Muscle of leg (tissue), 11 donors: ENCODE results near the gene MOB3A. TPM values are rescaled to one million over a fixed set of nuclear protein-coding genes. Genes with fewer than 3 reads are reported as not detected.

Experiments used
- DNase-seq: peaks from one replicate; pipeline ENCODE4 v3.0.0; 2013
- H3K27ac ChIP-seq: one replicate; pipeline ENCODE4 v1.5.1; 2013; ENCODE audit warnings: mild to moderate bottlenecking, low read length, control low read depth
- H3K27me3 ChIP-seq: one replicate; pipeline ENCODE4 v1.6.1; 2013; ENCODE audit warnings: low read length; ENCODE audit not compliant: control insufficient read depth, insufficient read depth
- H3K36me3 ChIP-seq: one replicate; pipeline ENCODE4 v1.6.1; 2013; ENCODE audit warnings: low read length; ENCODE audit not compliant: control insufficient read depth, insufficient read depth
- H3K4me1 ChIP-seq: one replicate; pipeline ENCODE4 v1.6.1; 2013; ENCODE audit warnings: low read length; ENCODE audit not compliant: control insufficient read depth, insufficient read depth
- H3K4me3 ChIP-seq: one replicate; pipeline ENCODE4 v1.5.1; 2013; ENCODE audit warnings: low read length, control low read depth
- H3K9me3 ChIP-seq: replicated peaks from 2 replicates; pipeline ENCODE4 v1.6.1; 2013; ENCODE audit warnings: low read depth, low read length; ENCODE audit not compliant: control insufficient read depth
- WGBS: methylation state at CpG from one replicate; pipeline ENCODE4 v1.1.5; 2013; ENCODE audit warnings: missing lambda C conversion rate; ENCODE audit not compliant: insufficient coverage; 5-methylcytosine and 5-hydroxymethylcytosine counted together
- polyA plus RNA-seq, 8 donors: library from polyadenylated mRNA; unstranded; fragments of 120-200 nt; gene quantifications; one replicate each; pipeline versions ENCODE4 v1.2.1 to v1.2.3, GENCODE V29; 2013; ENCODE audit warnings: inconsistent platforms in 1 of 8, low replicate concordance in 1 of 8; ENCODE audit not compliant: insufficient read length in 8 of 8, insufficient read depth in 1 of 8
- total RNA-seq: library from RNA; stranded (reverse); fragments of 120-200 nt; gene quantifications from one replicate; pipeline ENCODE4 v1.2.4, GENCODE V29; 2013

Gene MOB3A
- total and polyA plus RNA-seq, 9 donors = 7.4 to 22.1 (median 17.2) TPM

- DNase-seq = no peak
- 90% methylated on average over 18 of the region's 24 CpGs for WGBS
- no peak overlapping the region for H3K27ac ChIP-seq
- no peak overlapping the region for H3K4me3 ChIP-seq
- peaks cover 78% of the 10 kb centered on the region for H3K36me3 ChIP-seq
- no peaks in the 10 kb centered on the region for H3K9me3 ChIP-seq
- no peaks in the 10 kb centered on the region for H3K4me1 ChIP-seq
- H3K27me3 ChIP-seq = no peaks in the 10 kb centered on the region
These were observed 30.9 kb upstream of the MOB3A start for GRCh38 chr19:2126879-2127518.

GRCh38 chr19:2123682-2124387, 27.7 kb upstream of the MOB3A start:
- Histone ChIP-seq H3K27ac (no peak overlapping the region), H3K9me3 (no peaks in the 10 kb centered on the region), H3K4me3 (no peak overlapping the region), H3K4me1 (no peaks in the 10 kb centered on the region), H3K27me3 (no peaks in the 10 kb centered on the region), H3K36me3 (peaks cover 78% of the 10 kb centered on the region)
- 75% methylated on average over 25 of the region's 25 CpGs for WGBS
- DNase-seq = no peak

- Histone ChIP-seq H3K4me1 (no peaks in the 10 kb centered on the region), H3K27me3 (no peaks in the 10 kb centered on the region), H3K36me3 (peaks cover 84% of the 10 kb centered on the region), H3K27ac (no peak overlapping the region), H3K9me3 (no peaks in the 10 kb centered on the region), H3K4me3 (no peak overlapping the region)
- no peak for DNase-seq
- 90% methylated on average over 4 of the region's 10 CpGs for WGBS
These were observed 26.9 kb upstream of the MOB3A start for GRCh38 chr19:2122982-2123381.

GRCh38 chr19:2122251-2122650, 26.1 kb upstream of the MOB3A start:
- Histone ChIP-seq H3K27ac (no peak overlapping the region), H3K4me1 (no peaks in the 10 kb centered on the region), H3K4me3 (no peak overlapping the region), H3K27me3 (no peaks in the 10 kb centered on the region), H3K36me3 (peaks cover 86% of the 10 kb centered on the region), H3K9me3 (no peaks in the 10 kb centered on the region)
- no peak for DNase-seq
- WGBS = 91% methylated on average over 9 of the region's 15 CpGs

- Histone ChIP-seq H3K9me3 (no peaks in the 10 kb centered on the region), H3K27ac (no peak overlapping the region), H3K36me3 (peaks cover 86% of the 10 kb centered on the region), H3K4me3 (no peak overlapping the region), H3K27me3 (no peaks in the 10 kb centered on the region), H3K4me1 (no peaks in the 10 kb centered on the region)
- no peak for DNase-seq
- 90% methylated on average over 22 of the region's 27 CpGs for WGBS
These were observed 25.4 kb upstream of the MOB3A start for GRCh38 chr19:2121416-2122051.

- no peak for DNase-seq
- 97% methylated on average over 26 of the region's 26 CpGs for WGBS
These were observed 24.7 kb upstream of the MOB3A start for GRCh38 chr19:2120821-2121220.

GRCh38 chr19:2119921-2120785, 24.0 kb upstream of the MOB3A start:
- no peaks in the 10 kb centered on the region for H3K4me1 ChIP-seq
- no peak overlapping the region for H3K4me3 ChIP-seq
- H3K27me3 ChIP-seq = no peaks in the 10 kb centered on the region
- H3K27ac ChIP-seq = no peak overlapping the region
- peaks cover 93% of the 10 kb centered on the region for H3K36me3 ChIP-seq
- DNase-seq = no peak
- H3K9me3 ChIP-seq = no peaks in the 10 kb centered on the region
- 89% methylated on average over 28 of the region's 31 CpGs for WGBS

More at GRCh38 chr19:2120821-2121220, 24.7 kb upstream of the MOB3A start:
- Histone ChIP-seq H3K9me3 (no peaks in the 10 kb centered on the region), H3K4me1 (no peaks in the 10 kb centered on the region), H3K27me3 (no peaks in the 10 kb centered on the region), H3K27ac (no peak overlapping the region), H3K4me3 (no peak overlapping the region), H3K36me3 (peaks cover 89% of the 10 kb centered on the region)

- Histone ChIP-seq H3K36me3 (peaks cover 94% of the 10 kb centered on the region), H3K27ac (no peak overlapping the region), H3K4me1 (no peaks in the 10 kb centered on the region), H3K4me3 (no peak overlapping the region), H3K27me3 (no peaks in the 10 kb centered on the region), H3K9me3 (no peaks in the 10 kb centered on the region)
- 91% methylated on average over 18 of the region's 18 CpGs for WGBS
- no peak for DNase-seq
These were observed 22.3 kb upstream of the MOB3A start for GRCh38 chr19:2118438-2118837.

GRCh38 chr19:2117215-2117960, 21.3 kb upstream of the MOB3A start:
- 93% methylated on average over 25 of the region's 27 CpGs for WGBS
- Histone ChIP-seq H3K9me3 (no peaks in the 10 kb centered on the region), H3K4me3 (no peak overlapping the region), H3K27ac (no peak overlapping the region), H3K36me3 (peaks cover 93% of the 10 kb centered on the region), H3K4me1 (no peaks in the 10 kb centered on the region), H3K27me3 (no peaks in the 10 kb centered on the region)
- DNase-seq = no peak
